Activated CD8-positive, alpha-beta memory T cell treated with anti-CD3 and anti-CD28 coated beads for 1 hour (primary cell): ENCODE data around the gene MICAL3.

ENCODE experiments used
- DNase-seq, 2 donors: peaks; one replicate each; pipeline ENCODE4 v3.0.0-alpha.2; 2020; ENCODE audit warnings: low read depth in 1 of 2; ENCODE audit errors: extremely low read depth in 1 of 2

MICAL3 gene

DNA sequence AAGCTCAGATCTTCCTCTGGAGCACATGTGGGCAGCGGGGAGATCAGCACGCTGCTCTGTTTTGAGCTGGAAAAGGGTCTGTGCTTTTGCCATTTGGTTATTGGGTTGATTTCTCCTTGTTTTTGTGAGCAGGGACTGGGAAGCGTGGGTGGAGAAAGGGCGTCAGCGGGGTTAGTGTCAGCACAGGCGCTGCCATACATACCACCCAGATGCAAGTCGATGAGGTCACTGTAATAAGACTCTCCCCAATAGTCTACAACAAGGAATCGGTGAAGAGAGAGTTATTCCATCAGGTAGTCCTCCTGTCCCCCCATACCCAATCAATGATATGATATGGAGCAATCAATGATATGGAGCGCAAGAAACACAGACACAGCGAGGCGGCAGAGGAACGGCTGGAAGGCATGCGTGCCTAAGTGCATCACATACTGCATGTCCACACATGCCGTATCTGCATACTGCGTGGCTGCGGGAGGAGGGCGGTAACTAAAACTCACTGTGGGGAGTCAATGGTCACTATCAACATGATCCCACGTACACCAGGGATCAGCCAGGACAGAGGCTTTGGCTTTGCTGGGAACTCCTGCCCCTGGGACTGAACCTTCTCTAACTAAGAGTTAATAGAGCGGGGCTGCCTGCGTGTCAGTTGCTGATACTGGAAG lies 220.6 kb downstream of the MICAL3 start:
- no peak for DNase-seq

DNA sequence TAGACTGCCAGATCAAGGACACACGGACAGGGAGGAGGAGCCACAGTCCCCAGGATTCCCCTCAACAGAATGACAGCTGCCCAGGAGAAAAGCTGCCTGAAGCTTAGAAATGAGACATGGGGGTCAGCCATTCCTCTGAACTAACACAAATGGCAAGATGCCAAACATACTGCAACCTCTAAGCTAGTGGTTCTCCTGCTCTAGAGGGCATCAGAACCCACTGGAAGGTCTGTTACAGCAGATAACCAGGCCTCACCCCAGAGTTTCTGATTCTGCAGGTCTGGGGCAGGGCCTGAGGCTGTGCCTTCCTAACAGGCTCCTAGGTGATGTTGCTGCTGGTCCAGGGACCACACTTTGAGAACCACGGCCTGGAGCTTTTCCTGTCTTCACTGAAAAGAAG lies 221.5 kb downstream of the MICAL3 start:
- DNase-seq, result no peak

- DNase-seq, result no peak
Observed at GRCh38 chr22:17802411-17802810, 221.9 kb downstream of the MICAL3 start.

GRCh38 chr22:17797721-17798559 lies 226.4 kb downstream of the MICAL3 start:
- DNase-seq, result no peak

- no peak for DNase-seq
Observed at GRCh38 chr22:17796695-17797094, 227.7 kb downstream of the MICAL3 start.

- DNase-seq, result no peak
Observed at GRCh38 chr22:17795661-17796548, 228.5 kb downstream of the MICAL3 start.

DNA sequence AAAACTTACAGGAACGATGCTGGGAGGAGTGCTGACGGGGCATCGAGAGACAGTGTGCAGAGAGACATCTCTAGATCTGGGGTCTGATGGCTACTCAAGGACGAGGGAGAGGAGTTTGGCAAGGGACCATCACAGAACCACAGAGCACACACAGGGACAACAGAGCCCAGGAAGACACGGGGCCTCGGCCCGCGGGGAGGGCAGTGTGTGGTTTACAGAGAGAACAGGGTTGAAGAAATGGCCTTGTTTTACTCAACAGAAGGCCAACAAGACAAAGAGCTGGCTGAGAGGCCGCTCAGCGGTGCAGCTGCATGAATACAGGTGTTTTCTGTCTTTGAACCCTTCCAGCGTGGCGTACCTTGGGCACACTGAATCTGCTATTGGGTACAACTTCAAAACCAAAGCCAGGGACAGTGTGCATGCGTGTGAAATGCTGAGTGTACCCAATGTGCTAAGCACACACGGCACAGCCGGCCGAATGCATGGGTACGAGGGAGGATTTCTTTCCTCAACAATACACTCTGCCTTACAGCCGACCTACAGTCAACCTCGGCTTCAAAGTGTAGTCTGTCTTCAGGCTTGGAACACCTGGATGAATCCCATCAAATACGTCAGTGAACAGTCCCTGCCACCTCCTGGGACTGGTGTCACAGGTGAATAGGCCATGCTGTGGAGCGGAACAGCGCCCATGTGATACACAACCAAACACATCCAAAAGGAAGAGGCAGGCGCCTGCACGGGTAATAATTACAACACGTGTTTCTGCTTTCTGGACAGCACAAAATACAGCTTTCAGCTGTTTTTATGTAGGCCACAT lies 229.4 kb downstream of the MICAL3 start:
- no peak for DNase-seq

GRCh38 chr22:17792854-17793434 lies 231.4 kb downstream of the MICAL3 start:
- no peak for DNase-seq

- no peak for DNase-seq
Observed at GRCh38 chr22:17792299-17792698, 232.1 kb downstream of the MICAL3 start.

DNA sequence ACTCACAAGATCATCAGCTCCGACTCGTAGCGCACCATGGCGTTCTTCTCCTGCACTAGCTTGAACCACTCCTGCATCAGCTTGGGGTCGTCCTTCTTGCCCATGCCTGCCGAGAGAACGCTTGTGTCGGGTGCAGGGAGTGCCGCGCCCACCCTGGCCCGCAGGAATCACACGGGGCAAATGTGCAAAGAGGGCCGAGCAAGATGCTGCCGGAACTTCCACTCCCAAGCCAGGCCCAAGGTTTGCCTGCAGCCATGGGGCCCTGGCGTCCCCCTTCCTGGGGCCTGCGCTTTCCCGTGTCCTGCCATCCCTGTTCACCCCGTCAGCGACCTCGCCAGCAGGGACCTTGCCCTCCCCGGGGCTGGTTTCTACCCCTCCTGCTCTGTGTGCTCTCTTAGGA lies 233.2 kb downstream of the MICAL3 start:
- DNase-seq, result no peak

GRCh38 chr22:17789379-17790200 lies 234.8 kb downstream of the MICAL3 start:
- DNase-seq, result no peak

DNA sequence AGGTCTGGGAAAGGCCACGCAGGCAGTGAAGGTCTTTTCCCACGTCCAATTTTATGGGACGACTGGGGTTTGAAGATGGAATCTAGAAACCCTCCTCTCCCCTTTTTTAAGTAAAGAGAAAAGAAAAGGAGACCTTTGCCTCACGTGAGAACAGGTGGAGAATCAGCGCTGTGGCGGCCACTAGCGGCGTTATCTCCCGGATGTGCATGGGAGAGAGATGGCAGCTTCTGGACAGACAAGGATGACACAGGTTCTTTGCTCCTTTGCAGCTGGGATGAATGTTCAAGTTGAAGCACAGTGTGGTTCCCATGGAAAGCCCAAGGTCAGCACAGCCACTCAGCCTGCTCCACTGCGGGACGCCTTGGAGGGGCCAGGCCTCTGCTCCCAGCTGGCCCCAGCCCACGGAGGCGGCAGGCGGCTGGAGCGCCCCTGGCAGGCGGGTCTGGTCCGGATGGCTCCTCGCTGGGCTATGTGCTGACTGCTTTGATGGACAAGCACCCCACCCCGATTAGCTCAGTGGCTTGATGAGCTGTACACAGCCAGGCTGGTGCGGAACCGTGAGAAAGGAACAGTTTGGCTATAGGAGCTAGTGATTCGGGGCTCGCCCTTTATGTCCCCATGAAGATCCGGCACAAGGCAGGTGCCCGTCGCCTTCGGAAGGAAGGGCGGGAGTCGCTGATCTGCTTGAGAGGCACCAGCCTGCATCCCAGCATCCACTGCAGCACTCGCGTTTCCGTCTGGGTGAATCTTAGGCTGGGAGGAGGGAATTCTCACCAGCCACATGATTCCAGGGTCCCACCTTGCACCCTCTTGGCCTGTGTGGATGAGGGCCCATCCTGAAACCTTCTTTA lies 235.6 kb downstream of the MICAL3 start:
- no peak for DNase-seq

GRCh38 chr22:17787716-17788330 lies 236.5 kb downstream of the MICAL3 start:
- DNase-seq, result no peak

GRCh38 chr22:17787241-17787640 lies 237.1 kb downstream of the MICAL3 start:
- DNase-seq, result no peak

- no peak for DNase-seq
Observed at GRCh38 chr22:17786435-17787161, 237.8 kb downstream of the MICAL3 start.

DNA sequence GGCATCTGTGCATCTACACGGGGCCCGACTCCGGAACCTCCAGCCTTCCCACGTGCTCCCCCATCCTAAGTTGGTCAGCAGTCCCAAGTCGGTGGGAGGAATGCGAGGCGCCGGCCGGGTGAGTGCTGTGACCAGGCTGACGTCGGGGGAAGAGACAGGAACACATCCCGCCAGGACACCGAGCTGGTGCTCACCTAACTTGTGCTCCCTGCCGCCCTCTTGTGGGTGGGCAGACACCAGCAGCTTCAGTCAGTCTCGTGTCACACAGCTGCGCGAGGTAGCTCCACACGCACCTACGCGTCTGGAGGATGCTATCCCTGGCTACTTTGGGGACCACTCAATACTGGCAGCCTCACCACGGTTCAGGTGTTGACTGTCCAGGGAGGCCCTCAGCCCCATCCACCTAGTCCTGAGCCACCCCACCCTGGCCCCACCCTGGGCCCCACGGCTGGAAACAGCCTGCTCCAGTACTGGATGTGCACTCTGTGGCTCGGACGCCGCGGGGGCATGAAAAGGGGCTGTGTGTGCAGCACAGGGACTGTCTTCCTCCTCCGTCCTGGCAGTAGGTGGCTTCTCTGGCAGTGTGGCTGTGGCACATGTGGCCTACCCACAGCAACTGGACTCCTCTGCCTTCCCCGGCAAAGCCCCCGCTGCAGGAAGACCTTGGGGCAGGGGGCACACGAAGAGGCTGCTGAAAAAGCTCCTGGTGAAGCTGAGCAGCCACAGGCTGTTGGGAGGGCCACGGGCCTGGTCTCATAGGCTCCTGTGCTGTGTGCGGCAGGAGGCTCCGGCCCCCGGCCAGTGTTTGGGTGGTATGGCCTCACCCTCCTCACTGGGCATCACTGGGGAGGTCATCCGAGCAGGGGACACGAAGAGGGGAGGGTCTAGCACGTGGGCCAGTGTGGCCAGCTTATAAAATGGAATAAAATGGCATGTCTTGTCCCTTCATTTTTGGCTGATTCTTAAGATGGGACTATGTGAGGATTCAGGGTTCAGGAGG lies 238.9 kb downstream of the MICAL3 start:
- peak; percentile 49 to 59 for DNase-seq
